ENCODE results near the gene CADM2.
"Not testable (repeated sequence)": the region's sequence is repeated elsewhere in the genome, so short reads cannot be mapped to it uniquely, and the experiment has no call there.

CADM2 gene

DNA sequence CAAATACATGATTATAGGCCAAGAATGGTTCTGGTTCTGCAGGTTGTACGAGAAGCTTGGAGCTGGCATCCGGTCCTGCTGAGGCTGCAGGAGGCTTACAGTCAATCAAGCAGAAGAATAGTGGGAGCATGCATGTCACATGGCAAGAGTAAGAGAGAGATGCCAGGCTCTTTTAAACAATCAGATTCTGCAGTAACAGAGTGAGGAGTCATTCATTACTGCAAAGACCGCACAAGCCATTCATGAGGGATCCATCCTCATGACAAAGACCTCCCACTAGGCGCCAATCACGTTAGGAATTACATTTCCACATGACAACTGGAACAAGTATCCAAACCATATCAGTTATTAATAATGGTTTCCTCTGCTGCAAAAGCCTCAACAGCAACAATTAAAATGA lies 536.8 kb downstream of the CADM2 start:
- no peak for DNase-seq

DNA sequence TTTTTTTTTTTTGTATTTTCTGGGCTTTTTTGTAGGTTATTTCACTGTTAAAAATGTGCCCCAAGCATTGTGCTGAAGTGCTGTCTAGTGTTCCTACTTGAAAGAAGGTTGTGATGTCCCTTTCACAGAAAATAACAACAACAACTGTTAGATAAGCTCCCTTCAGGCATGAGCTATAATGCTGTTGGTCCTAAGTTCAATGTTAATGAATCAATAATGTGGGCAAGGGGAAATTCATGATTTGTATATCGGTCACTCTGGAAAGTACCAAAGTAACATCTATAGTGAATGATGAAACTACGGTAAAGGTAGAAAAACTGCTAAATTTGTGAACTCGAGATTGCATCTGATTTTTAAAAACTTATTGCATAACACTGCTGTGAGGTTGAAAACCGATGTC lies 539.4 kb downstream of the CADM2 start:
- DNase-seq = no peak

DNA sequence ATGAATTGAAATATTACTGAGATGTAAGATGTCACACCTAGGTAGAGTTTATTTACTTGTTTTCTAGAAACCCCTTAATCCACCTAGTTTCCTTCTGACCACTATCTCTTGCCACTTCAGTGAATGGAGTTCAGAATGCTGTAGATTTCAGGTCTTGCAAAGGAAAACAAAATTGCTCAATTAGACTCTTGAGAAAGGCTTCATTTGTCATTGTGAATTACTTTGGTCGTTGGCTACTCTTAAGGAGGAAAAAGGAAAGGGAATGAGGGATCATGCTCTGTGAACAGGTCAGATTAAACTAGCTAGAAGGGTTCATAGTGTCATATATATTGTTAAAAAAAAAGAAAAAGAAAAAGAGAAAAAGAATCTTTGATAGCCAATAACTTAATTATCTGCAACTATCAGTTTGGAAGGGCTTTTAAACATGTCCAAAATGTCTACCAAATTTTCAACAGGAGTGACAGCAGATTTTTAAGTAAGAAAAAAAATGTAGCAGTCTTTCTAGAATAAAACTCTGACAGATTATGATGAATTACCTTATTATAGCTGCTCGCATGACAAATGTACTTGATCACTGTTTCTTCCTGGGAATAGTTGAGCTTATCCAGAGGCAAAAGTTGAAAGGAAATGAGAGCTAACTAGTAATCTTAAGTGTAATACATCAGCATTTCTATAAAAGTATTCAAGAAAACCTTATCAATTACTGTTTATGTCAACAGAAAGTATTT lies 543.5 kb downstream of the CADM2 start:
- DNase-seq = no peak

GRCh38 chr3:85504129-85504784 lies 545.5 kb downstream of the CADM2 start:
- DNase-seq = not testable (repeated sequence)

- DNase-seq = not testable (repeated sequence)
Observed at GRCh38 chr3:85504785-85505511, 546.2 kb downstream of the CADM2 start.

DNA sequence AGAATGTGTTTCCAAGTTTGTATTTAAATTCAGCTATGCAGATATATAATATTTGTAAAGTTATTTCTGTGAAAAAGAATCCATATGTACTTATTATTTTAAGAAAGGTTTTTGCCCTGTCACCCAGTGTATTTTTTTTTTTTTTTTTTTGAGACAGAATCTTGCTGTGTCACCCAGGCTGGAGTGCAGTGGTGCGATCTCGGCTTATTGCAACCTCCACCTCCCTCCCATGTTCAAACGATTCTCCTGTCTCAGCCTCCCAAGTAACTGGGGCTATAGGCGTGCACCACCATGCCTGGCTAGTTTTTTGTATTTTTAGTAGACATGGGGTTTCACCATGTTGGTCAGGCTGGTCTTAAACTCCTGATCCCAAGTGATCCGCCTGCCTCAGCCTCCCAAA lies 548.3 kb downstream of the CADM2 start:
- not testable (repeated sequence) for DNase-seq

DNA sequence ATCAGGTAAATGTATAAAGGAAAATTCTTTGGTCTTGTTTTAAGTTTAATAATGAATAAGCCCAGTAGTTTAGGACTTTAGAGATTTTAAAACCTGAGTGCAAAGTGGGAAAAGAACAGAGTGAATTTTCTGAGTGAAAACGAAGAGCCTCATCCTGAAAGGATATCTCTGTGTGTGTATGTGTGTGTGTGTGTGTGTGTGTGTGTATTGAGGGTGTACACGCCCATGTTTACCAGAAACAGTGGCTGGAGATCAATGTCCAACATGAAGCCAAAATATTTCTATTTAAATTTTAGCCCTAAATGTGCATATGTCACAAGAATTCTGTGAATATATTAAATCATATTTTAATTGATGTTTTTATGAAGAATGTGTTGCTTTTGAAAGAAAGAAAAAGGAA lies 549.9 kb downstream of the CADM2 start:
- DNase-seq = no peak

- no peak for DNase-seq
Observed at GRCh38 chr3:85516146-85516545, 557.4 kb downstream of the CADM2 start.

DNA sequence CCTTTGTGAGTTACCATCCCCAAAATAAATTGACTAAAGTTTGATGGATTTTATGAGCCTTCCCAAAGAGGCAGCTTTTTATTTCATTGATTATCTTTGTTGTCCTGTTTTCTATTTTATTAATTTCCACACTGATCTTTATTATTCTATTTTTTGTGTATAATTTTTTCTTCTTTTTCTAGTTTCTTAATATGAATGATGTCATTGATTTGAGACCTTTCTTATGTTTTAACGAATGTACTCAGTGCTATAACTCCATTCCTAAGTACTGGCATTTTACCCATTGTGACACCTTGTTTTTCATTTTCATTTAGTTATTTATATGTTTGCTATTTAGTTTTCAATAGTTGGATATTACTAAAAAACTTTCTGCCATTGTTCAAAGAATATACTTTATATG lies 565.3 kb downstream of the CADM2 start:
- DNase-seq = no peak

DNA sequence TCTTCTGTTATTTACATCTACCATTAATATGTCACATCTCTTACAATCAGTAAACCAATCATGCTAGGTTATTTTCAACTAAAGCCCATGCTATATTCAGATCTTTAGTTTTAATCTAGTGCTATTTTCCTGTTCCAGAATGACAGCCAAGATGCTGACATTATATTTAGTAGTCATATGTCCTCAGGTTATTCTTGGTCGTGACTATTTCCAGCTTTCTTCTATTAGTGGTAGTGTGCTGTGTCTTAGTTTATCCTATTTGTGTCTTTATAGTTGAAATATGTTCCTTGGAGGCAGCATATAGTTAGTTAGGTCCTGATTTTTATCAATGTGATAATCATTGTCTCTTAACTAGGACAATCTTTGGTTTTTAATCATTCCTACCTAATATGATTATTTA lies 566.5 kb downstream of the CADM2 start:
- no peak for DNase-seq

- no peak for DNase-seq
Observed at GRCh38 chr3:85533586-85533985, 574.8 kb downstream of the CADM2 start.

- DNase-seq = no peak
Observed at GRCh38 chr3:85535517-85535916, 576.7 kb downstream of the CADM2 start.

DNA sequence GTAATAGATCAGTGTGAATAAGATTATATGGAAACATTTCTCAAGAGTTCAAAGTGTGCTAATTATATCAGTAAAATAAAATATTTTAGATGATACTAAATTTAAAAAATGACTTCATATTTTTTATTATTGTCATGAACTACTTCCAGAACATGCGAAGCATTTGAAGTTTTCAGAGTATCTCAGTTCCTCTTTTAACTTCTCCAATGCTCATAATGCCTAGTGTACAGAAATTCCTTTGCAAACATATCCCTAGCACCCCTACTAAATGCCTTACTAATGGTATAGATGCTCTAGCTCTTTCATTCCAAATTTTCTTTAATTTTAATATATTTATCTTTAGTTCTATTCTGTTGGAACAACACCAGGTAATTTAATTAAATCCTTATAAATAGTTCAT lies 580.4 kb downstream of the CADM2 start:
- no peak for DNase-seq

- no peak for DNase-seq
Observed at GRCh38 chr3:85554153-85554552, 595.4 kb downstream of the CADM2 start.

GRCh38 chr3:85560088-85560785 lies 601.4 kb downstream of the CADM2 start:
- DNase-seq = no peak

- DNase-seq = no peak
Observed at GRCh38 chr3:85567071-85567676, 608.4 kb downstream of the CADM2 start.

DNA sequence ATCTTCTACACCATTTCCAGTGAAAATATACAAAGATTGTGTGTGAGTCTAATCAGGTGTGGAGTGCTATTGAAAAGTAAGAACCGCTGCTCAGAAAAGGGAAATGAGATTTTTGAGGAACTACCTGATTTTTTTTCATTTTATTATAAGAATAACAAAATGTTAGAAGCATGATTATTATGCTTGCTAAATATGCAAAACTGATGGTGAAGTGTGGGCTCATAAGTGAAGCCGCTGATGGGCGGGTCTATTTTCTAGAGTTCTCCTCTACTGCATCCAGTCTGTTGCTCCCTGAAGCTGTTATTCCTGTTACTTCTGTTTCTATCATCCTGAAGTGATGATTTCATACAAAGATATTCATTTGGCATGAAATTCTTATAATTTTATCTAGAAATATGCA lies 612.0 kb downstream of the CADM2 start:
- DNase-seq = no peak

GRCh38 chr3:85571835-85572234 lies 613.0 kb downstream of the CADM2 start:
- DNase-seq = no peak

DNA sequence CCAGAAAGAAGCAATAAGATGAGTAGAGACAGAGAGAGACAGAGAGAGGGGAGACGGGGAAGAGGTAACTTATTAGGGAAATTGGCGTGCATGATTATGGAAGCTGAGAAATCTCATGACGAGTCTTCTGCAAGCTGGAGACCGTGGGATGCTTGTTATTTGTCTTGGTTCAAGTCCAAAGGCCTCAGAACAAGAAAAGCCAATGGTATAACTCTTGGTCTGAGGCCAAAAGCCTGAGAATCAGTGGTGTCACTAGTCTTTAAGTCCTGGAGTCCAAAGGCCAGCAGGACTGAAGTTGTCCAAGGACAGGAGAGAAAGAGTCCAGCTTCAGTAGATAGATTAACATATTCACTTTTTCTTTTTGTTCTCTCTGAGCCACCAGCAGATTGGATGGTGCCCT lies 613.6 kb downstream of the CADM2 start:
- DNase-seq = no peak

DNA sequence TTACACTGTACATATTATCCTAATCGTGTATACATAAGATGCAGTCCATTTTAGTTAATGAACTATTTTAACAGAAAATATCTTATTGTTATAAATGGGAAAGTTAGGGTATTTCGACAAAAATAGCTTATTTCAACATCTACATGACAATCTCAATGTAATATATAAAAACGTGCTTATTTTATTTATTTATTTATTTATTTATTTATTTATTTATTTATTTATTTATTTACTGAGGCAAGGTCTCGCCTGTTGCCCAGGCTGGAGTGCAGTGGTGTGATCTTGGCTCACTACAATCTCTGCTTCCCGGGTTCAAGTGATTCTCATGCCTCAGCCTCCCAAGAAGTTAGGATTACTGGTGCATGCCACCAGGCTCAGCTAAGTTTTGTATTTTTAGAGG lies 614.2 kb downstream of the CADM2 start:
- no peak for DNase-seq

DNA sequence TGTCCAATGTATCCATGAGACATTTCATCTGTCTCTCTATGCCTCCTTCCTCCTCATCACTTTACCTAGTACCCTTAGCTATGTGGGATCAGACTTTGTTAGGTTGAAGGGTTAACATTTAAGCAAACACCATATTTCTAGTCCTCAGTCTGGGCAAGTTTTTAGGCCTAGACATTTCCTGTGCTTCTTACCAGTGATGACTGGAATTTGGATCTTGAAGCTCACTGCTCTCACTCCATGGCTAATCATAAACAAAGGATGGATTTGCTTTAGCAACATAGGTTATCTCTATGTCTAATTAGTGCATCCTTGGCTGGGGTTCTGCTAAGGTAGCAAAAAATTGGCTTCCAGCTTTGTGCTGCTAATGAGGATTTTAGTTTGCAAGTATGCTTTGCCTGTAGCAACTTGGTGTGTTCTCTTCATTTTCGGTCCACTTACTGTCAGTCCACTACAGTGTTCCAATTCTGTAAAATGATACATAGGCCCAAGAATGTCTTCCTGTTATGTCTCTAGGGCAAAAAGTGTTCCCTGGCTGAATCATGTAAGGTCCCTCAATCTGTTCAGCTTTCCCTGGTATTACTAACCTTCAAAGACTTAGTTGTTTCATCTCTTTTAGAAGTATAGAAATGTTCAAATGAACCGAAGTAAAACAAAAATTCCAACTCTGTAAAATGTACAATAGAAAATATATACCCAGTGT lies 615.4 kb downstream of the CADM2 start:
- DNase-seq = no peak

DNA sequence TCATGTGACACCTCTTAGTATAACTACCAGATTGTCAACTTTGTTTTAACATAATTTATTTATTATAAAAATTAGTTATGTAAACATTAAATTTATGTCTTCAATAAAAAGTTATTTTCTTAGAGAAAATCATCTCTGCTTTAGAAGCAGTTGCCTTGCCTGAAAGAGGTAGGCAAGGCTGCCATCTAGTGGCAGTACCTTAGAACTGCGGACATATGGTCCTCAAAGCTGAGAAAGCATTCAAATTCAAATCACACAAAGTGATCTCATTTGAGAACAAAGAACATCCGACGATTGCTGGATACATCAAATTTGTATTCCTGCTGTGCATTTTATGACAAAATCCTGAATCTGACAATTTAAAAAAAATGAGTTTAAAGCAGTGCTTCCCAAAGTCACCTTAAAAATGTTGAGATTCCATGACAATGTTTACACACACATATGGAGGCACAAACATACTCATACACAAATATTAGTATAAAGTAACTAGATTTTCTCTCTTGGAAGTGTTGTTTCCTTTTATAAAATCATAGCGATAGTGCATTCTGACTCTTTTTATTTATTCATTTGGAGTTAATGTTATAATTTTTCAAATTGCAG lies 617.4 kb downstream of the CADM2 start:
- DNase-seq = peak in 1 of 2 donors; percentile 5
